NCI-H2107 treated with DMSO at 0.1 percent for 48 hours (cell line): ENCODE measurements around the gene SPATC1L.
"Not testable (repeated sequence)": the region's sequence is repeated elsewhere in the genome, so short reads cannot be mapped to it uniquely, and the experiment has no call there.

ENCODE experiments used
- DNase-seq: peaks from one replicate; lab custom pipeline; 2025; ENCODE audit not compliant: unreplicated experiment; lab: John Stamatoyannopoulos, UW

SPATC1L gene

GRCh38 chr21:46184625-46185555 lies 631 bp upstream of the SPATC1L start:
- DNase-seq, result no peak

DNA sequence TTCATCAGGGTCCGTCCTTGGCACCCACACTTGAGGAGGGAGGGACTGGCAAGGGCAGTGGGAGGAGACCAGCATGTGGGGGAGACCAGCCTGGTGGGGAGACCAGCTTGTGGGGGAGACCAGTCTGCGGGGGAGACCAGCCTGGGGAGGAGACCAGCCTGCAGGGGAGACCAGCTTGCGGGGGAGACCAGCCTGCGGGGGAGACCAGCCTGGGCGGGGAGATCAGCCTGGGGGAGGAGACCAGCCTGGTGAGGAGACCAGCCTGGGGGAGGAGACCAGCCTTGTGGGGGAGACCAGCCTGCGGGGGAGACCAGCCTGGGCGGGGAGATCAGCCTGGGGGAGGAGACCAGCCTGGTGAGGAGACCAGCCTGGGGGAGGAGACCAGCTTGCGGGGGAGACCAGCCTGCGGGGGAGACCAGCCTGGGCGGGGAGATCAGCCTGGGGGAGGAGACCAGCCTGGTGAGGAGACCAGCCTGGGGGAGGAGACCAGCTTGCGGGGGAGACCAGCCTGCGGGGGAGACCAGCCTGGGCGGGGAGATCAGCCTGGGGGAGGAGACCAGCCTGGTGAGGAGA lies 836 bp downstream of the SPATC1L start:
- not testable (repeated sequence) for DNase-seq

DNA sequence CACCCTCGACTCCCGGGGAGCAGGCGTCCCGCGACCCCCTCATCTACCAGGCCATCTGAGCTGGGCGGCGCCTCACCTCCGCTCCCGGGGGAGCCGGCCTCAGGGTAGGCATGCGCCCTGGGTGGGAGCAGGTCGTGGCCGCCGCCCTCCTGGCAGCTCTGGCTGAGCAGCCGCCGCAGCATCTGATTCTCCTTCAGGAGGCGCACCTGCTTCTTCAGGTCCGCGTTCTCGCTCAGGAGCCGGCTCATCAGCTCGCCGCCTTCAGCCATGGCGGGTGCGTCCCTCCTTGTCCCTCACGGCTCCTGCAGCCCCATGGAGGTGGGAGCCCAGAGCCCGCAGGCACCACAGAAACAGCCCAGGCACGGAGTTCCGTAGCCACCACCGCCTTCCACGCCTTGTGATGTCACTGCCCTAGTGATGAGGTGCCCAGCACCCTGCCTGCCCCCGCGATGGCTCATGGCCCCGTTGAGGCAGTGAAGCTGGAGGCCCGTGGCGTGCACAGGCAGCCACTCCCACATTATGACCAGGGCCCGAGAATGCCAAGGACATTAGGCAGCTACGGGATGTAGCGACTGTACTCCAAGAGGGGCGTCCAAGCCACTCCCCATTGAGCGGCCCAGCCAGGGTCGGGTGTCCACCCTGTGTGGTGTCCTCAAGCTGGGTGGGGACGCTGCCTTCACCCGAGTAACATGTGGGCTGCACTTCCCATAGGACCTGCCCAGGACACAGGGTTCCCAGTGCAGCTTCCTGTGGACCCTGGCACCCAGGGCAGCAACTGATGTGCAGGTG lies 1.5 kb downstream of the SPATC1L start:
- DNase-seq, result no peak

DNA sequence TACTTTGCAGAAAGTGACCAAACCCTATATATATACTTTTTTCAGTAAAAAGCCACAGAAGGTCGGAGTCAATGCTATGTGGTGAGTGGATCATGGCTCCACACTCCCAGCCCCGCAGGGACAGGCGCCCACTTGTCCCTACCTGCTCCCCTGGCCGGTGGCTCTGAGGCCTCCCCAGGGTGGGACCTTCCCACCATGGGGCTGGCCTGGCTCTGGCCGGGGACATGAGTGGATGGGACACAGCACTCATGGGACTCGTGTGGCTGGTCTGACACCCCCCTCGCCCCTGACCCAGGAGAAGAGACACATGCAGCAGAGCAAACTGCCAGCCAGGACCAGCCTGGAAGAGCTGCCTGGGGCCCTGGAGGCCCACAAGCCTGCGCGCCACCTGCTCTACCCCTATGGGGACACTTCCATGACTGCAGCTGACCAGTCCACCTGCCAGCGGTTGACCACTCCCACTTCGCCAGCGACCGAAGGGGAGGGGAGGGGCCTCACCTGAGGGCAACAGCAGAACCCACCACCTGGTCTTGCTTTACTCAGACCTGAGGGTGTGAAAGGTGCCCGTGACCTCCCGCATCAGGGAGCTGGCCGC lies 2.2 kb downstream of the SPATC1L start:
- DNase-seq, result no peak

DNA sequence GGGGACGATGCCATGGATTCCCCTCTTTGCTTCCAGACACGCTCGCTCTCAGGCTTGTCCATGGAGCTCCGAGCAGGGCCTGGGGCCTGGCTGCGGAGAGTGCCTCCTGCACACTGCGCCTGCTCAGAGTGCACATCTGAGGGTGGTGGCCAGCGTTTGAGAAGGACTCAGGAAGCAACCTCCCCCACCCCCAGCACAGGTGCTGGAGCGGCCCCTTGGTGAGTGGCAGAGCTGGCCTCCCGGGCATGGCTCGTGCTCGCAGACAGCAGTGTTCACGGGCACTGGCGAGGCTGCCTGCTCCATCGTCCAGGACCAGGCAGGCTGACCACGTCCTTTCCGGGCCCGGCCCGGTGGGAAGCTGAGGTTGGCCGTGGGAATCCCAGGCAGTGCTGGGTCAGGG lies 2.8 kb downstream of the SPATC1L start:
- DNase-seq, result no peak

- DNase-seq, result no peak
Observed at GRCh38 chr21:46180778-46181391, 3.4 kb downstream of the SPATC1L start.

GRCh38 chr21:46180079-46180722 lies 4.1 kb downstream of the SPATC1L start:
- no peak for DNase-seq

DNA sequence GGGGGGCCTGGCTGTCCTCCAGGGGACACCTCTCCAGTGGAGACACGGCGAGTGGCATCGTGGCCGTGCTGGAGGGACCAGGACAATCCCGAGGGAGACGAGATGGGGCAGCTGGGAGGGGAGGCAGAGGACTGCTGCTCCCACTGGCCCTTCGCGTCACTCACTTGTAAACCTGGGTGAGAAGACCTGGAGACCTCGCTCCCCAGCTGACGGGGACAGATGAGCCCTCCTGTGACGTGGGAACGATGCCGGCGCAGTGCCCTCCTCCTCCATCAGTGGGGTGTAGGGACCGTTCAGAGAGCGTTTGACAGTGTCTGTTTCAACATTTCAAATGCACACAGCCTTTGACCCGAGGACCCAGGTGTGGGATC lies 4.6 kb downstream of the SPATC1L start:
- DNase-seq, result no peak

DNA sequence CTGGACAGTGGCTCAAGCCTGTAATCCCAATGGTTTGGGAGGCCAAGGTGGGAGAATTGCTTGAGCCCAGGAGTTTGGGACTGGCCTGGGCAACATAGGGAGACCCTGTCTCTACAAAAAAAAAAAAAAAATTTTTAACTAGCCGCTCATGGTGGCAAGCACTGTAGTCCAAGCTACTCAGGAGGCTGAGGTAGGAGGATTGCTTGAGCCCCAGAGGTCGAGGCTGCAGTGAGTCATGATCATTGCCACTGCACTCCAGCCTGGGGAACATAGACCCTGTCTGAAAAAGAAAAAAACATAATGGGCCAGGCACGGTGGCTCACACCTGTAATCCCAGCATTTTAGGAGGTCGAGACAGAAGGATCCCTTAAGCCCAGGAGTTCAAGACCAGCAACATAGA lies 5.3 kb downstream of the SPATC1L start:
- DNase-seq, result no peak

- DNase-seq, result not testable (repeated sequence)
Observed at GRCh38 chr21:46176443-46177129, 7.7 kb downstream of the SPATC1L start.

DNA sequence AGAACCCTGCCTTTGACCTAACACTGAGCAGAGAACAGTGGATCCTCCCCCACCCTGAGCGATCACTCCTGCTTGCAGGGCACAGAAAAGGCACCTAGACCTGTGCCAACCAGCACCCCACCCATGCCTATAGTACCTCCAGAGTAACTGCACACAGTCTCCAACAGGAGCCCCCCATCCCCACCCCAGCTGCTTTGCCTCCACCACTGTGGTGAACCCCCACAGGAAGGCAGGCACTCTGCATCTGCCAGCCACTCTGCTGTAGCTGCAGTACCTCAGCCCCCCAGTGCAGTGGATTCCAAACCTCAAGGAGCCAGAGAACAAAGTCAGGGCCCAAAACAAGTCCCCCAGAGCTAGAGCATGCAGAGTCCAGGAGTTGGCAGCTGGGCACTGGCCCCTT lies 10.7 kb downstream of the SPATC1L start:
- DNase-seq, result no peak

DNA sequence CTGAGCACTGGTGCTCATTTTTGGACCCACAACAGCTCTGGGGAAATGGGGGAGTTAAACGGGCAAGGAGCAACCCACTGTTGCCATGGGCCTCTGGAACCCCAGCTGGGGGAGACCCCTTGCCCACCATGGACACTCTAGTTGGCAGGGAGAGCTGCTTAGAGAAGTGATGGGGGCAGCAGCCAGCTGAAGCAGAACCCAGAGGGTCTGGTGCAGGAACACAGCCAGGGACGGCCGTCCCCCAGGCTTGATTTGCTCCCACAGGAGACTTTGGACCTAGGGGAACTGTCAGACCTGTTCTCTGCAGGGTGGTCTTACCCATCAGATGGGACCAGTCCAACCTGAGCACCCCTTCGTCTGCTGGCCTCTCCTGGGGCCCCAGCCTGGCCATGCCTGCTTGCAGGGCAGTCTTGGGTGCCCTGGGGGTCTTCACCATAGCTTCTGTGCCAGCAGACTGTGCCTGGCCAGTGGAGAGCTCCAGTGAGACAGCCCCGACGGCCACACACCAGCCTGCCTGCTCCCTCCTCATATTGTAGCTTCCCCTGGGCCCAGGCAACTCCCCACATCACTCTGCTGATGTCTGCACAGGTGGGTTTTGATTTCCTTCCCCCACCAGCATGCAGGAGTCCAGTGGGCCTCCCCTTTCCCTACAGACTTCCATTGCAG lies 11.3 kb downstream of the SPATC1L start:
- DNase-seq, result no peak

- no peak for DNase-seq
Observed at GRCh38 chr21:46171996-46172862, 12.0 kb downstream of the SPATC1L start.

- DNase-seq, result no peak
Observed at GRCh38 chr21:46171585-46171984, 12.7 kb downstream of the SPATC1L start.

- DNase-seq, result not testable (repeated sequence)
Observed at GRCh38 chr21:46170436-46171193, 13.6 kb downstream of the SPATC1L start.

GRCh38 chr21:46168659-46169386 lies 15.4 kb downstream of the SPATC1L start:
- DNase-seq, result no peak

GRCh38 chr21:46168238-46168637 lies 16.0 kb downstream of the SPATC1L start:
- DNase-seq, result no peak
